ENCODE data around the gene ZFPL1.

Gene ZFPL1

DNA sequence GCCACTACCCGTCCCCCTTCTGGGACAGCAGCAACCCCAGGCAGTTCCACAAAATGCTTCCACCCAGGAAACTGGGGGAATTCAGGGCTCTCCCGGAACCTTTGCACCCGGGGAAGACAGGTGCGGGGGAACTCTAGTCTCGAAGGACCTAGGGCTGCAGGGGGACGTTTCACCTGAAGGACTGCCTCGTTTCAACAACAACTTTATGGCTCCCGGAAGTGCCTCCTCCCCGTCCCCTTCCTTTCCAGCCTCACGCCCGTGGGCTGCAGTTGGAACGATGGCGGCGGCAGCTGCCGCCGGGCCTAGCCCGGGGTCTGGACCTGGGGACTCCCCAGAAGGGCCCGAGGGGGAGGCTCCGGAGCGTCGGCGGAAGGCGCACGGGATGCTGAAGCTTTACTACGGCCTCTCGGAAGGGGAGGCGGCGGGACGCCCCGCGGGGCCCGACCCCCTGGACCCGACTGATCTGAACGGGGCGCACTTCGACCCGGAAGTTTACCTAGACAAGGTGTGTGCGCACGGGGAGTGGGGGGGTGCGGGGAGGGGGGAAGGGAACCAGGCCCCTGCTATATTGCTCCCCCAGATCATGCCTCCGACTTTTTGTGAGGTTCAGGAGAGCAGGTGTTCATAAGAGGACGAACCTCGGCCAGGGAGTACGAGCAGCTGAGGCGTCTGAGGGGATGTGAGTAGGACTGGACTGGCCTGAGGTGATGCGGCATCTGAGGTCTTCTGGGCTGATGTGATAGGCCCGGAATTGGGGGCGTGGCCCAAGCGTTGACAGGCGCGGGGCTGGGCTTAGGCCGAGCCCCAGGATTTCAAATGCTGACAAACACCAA is 12.2 kb downstream of the ZFPL1 start, which contains the start of gene VPS51:
TSS of gene VPS51 (plus strand) at position 241 of the 833 bp plus-strand sequence. CDS start at position 278, 37 bp downstream.
- DNase-seq: peak; percentile 21 to 88 (median 78)

DNA sequence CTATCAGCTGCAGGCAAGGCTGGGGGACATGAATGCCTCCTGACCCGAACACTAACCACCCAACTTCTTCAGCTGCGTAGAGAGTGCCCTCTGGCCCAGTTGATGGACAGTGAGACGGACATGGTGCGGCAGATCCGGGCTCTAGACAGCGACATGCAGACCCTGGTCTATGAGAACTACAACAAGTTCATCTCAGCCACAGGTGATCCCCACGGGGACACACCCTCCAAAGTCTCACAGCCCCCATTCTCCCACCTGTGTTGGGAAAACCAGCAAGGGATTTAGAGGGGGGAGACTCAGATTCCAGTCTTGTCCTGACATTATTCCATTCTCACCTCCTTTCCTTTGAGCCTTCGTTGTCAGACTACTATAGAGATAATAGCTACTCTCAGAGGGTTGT is 12.9 kb downstream of the ZFPL1 start:
- DNase-seq: no peak

DNA sequence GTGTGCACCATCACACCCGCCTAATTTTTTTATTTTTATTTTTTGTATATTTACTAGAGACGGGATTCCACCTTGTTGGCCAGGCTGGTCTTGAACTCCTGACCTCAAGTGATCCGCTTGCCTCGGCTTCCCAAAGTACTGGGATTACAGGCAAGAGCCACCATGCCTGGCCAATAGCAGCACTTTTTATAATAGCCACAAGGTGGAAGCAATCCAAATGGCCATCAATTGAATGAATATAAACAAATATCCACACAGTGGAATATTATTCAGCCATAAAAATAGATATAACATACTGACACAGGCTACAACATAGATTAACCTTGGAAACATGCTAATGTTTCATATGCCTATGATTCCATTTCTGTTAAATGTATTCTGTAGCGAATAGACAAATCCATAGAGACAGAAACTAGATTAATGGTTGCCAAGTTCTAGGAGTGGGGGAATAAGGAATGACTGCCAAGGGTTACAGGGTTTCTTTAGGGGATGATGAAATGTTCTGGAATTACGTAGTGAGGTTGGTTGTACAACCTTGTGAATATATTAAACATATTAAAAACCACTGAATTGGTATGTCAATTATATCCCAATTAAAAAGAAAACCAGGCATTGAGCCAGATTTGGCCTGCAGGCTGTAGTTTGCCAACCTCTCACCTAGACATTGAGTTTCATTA is 16.8 kb downstream of the ZFPL1 start:
- DNase-seq: no peak

DNA sequence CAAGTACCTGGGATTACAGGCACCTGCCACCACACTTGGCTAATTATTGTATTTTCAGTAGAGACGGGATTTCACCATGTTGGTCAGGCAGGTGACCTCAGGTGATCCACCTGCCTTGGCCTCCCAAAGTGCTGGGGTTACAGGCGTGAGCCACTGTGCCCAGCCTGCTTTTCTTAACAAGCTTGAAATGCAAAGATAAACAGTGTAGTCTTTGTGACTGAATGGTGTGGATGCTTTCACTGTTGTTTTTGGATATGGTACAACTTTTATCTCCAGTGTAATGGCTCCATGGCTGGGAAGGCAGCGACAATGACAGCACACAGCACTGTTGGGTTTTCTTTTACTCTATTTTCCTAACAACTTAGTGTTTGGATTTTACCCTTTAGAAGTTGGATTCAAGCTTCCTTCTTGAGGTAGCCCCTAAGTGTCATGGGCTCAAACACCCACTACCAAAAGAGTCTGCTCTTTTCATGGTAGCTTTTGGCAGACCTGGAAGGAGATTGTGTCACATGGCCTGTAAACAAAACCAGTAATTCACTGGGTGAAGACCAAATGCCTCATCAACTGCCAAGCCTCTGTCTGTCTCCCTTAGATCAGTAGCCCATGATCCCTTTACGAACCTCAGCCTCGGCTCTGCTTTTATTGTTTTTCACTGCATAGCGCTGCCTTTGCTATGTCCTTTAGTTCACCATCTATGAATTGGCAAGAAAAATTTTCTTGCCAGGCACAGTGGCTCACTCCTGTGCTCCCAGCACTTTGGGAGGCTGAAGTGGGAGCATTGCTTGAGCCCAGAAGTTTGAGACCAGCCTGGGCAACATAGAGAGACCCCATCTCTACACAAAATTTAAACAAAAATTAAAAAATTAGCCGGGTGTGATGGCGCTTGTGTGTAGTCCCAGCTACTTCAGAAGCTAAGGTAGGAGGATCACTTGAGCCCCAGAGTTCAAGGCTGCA is 18.4 kb downstream of the ZFPL1 start:
- DNase-seq: peak in 7 of 14 donors; percentile 17 to 60 (median 46)

DNA sequence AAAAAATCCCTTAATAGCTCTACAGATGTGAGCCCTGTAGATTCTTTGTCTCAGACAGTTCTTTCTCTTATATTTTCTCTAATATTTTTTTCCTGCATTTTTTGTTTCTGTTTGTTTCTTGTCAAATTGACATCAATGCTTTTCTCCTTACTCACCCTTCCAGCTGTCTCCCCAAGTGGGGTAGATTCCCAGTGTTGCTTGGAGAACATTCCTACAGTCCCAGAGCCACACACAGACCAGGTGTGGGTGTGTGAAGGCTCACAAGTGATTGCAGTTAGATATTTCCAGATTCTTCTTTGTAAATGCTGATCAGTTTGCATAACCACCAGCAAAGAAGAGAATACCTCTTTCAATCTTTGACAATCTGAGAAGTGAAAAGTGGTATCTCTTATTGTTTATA is 19.5 kb downstream of the ZFPL1 start:
- DNase-seq: no peak

DNA sequence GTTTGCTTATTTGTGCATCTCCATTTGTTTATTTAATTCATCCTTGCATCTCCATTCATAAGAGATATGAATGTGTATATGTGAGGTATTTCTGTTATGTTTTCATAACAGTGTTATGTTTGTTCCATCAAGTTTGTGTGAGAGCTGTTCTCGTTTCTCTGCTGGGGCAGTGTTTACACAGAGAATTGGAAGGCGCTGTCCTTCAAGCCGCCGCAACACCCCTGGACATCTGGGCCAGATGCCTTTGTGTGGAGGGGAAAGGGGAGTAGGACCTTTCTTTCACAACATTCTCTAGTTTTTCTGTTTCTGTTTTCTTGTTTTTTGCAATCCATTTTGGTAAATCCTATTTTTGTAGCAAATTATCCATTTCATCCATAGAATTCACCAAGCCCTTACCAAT is 20.6 kb downstream of the ZFPL1 start:
- no peak for DNase-seq

DNA sequence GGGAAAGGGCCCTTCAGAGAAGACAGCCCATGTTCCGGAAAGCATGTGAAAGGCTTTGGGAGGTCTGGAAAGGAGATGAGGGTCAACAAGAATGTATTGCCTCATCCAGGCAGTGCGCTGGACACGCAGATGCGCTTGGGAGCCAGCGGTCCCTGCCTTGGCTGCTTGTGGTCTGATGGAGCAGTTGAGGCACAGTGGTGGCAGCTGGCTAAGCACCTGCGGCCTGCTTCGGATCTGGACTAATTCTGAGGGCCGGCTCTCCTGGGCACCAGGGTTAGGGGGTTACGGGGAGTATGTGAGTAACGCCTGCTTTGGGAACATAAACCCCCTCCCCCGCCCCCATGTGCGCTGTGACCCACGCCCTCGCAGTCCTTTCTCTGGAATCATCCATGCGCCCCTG is 23.1 kb downstream of the ZFPL1 start:
- no peak for DNase-seq

DNA sequence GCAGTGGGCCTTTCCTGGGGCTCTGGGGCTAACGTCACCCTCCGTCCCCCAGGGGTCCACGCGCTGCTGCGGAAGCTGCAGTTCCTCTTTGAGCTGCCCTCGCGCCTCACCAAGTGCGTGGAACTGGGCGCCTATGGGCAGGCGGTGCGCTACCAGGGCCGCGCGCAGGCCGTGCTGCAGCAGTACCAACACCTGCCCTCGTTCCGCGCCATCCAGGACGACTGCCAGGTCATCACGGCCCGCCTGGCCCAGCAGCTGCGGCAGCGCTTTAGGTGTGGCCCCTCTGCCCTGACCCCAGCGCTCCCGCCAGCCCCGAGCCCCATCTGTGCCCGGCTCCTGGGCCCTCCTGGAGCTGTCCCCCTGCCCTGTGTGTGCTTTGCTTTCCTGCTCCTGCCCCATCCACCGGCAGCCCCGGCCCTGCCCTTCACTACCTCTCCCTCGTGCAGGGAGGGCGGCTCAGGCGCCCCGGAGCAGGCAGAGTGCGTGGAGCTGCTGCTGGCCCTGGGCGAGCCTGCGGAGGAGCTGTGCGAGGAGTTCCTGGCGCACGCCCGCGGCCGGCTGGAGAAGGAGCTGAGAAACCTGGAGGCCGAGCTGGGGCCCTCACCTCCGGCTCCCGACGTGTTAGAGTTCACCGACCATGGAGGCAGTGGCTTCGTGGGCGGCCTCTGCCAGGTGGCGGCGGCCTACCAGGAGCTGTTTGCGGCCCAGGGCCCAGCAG is 23.9 kb downstream of the ZFPL1 start:
- no peak for DNase-seq

DNA sequence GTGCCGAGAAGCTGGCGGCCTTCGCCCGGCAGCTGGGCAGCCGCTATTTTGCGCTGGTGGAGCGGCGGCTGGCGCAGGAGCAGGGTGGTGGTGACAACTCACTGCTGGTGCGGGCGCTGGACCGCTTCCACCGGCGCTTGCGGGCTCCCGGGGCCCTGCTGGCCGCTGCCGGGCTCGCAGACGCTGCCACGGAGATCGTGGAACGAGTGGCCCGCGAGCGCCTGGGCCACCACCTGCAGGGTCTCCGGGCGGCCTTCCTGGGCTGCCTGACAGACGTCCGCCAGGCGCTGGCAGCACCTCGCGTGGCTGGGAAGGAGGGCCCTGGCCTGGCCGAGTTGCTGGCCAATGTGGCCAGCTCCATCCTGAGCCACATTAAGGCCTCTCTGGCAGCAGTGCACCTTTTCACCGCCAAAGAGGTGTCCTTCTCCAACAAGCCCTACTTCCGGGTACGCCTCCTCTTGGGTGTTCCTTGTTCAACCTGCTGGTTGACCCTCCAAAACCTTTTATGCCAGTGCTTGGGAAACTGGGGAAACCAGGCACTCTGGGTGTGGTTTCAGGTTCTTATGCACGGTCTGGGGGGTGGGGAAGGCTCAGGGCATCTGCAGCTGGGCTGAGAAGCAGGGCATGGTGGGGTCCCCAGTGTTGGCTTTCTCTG is 24.6 kb downstream of the ZFPL1 start:
- DNase-seq: no peak

DNA sequence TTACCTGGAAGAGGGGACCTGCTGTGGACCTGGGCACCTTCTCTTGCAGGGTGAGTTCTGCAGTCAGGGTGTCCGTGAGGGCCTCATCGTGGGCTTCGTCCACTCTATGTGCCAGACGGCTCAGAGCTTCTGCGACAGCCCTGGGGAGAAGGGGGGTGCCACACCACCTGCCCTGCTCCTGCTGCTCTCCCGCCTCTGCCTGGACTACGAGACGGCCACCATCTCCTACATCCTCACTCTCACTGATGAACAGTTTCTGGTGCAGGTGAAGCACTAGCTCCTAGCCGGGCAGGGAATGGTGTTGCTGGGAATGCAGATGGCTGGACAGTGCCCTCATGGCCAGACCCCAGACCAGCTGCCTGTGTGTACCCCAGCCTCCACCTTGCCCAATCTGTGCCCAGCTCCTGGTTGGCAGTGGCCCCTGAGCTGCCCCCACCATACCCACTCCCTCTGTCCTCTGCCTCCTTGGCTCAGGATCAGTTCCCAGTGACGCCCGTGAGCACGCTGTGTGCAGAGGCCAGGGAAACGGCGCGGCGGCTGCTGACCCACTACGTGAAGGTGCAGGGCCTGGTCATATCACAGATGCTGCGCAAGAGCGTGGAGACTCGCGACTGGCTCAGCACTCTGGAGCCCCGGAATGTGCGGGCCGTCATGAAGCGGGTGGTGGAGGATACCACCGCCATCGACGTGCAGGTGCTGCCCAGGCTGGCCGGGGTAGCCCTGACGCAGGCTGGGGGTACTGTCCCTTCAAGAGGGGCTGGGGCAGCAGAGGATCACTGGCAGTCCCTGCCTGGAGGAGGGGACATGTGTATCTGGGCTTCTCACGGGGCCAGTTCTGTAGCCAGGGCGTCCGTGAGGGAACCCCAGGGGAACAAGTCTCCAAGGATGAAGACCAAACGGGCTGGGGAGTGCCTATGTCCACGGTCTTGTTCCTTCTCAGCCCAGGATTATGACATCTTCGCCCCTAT is 25.5 kb downstream of the ZFPL1 start:
- DNase-seq: no peak

DNA sequence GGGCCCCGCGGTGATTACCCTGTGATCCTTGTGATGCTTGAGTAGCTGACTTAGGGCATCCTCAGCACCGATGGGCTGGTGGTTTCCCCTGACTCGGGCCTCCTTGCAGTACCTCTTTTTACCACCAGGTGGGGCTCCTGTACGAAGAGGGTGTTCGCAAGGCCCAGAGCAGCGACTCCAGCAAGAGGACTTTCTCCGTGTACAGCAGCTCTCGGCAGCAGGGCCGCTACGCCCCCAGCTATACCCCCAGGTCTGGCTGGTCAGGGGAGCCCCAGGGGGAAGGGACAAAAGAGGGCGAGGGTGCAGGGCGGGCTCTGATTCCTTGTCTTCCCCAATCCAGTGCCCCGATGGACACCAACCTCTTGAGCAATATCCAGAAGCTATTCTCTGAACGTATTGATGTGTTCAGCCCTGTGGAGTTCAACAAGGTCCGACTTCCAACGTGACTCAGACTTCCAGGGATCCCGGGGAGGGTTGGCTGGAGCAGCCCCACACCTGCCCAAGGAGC is 26.4 kb downstream of the ZFPL1 start:
- peak; percentile 38 to 87 (median 73) for DNase-seq

DNA sequence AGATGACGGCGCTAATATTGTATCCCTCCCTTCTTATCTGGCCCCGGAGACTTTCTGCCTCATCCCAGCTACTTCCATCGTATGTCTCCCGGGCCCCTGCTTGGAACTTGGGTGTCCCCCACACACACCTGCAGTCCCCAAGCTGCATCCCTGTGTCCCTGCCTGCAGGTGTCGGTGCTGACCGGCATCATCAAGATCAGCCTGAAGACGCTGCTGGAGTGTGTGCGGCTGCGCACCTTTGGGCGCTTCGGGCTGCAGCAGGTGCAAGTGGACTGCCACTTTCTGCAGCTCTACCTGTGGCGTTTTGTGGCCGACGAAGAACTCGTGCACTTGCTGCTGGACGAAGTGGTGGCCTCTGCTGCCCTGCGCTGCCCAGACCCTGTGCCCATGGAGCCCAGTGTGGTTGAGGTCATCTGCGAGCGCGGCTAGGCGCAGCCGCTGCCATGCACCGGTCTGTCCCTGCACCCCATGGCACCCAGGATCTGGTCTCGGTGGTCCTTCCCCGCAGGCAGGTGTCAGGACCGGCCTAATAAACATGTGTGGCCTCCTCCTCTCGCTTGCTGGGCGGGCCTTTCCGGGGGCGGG is 27.2 kb downstream of the ZFPL1 start:
- no peak for DNase-seq

DNA sequence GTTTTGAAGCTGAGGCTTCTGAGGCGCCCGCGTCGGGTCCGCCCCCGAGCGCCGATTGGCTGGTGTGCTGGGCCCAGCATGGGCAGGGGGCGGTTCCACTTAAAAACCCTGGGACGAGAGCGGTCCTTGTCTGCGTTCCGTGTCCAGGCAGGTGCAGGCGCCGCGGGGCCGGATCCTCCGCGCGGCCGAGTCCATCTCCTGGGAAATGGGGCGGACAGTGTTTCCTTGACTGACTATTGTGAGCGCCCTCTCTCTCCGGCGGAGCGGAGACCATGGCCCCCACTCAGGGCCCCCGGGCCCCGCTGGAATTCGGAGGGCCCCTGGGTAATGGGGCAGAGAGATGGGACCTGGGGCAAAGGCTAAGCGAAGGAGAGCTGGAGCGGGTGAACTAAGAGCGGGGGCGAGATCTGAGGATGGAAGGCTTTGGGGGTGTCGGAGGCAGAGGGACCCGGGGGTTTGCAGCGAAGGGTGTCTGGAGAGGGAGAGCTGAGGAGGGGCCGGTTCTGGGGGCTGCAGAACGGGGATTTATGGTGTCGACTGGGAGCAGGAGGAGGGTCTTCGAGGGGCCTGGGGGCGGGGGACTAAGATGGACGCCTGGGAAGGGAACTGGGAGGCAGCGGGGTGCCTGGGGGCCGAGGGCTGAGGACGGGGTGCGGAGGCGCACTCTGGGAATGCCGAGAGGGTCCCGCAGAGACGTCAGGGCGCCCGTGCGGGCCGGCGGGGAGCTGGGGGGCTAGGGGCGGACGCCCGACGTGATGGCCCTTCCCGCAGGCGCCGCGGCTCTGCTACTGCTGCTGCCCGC is 27.9 kb downstream of the ZFPL1 start, which contains the start of gene TM7SF2:
TSS of gene TM7SF2 (plus strand) at position 129 of the 802 bp plus-strand sequence. CDS start at position 273, 144 bp downstream.
- DNase-seq: peak; percentile 43 to 97 (median 90)

DNA sequence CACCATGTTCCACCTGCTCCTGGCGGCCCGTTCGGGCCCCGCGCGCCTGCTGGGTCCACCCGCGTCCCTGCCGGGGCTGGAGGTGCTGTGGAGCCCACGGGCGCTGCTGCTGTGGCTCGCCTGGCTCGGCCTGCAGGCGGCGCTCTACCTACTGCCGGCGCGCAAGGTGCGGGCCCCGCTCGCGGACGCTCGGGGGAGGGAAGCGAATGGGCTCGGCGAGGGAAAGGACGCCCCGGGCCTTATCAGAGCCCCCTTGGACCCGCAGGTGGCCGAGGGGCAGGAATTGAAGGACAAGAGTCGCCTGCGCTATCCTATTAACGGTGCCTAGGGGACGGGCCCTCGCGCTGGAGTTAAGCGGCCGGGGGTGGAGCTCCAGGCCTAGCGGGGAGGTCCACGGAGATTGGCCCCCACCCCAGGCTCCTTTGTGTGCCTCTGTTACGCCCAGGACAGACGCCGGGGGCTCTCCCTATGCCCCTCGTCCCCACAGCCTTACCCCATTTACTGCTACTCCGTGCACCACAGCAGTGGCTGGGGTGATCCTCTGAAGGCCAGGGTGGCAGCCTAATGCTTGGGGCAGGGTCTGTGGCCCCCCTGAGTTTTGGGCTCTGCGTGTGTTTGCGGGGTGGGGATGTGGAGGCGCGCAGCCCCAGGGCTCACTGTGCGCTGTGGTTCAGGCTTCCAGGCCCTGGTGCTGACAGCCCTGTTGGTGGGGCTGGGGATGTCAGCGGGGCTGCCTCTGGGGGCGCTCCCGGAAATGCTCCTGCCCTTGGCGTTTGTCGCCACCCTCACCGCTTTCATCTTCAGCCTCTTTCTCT is 28.7 kb downstream of the ZFPL1 start:
- peak in 12 of 14 donors; percentile 12 to 68 (median 35) for DNase-seq

DNA sequence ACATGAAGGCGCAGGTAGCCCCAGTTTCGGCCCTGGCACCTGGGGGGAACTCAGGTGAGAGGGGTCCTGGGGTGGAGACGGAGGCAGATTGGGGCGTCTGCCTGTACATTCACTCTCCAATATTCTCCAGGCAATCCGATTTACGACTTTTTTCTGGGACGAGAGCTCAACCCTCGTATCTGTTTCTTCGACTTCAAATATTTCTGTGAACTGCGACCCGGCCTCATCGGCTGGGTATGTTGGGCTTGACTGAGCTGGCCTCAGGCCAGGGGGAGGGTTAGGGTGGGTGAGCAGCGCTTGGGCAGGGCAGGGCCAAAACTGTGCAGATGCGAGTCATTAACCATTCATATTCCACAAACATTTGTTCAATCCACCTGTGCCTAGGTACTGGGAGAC is 29.3 kb downstream of the ZFPL1 start:
- no peak for DNase-seq

DNA sequence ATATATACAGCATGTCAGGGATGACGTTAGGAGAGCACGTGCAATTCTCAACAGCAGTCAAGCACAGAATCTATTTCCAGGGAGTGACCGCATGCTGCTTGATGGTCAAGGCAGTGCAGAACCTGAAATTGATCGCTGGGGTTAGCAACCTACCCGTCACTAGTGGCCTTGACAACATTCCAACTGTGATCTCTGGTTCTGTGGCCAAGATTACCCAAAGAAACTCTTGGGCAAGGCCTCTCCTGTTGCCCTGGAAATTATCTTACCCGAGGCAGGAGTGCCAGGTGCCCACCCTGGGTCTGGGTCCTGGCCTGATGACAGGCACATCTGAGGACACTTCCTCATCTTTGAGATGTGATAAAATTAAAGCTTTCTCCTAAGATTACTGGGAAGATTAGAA is 29.8 kb downstream of the ZFPL1 start:
- DNase-seq: no peak

DNA sequence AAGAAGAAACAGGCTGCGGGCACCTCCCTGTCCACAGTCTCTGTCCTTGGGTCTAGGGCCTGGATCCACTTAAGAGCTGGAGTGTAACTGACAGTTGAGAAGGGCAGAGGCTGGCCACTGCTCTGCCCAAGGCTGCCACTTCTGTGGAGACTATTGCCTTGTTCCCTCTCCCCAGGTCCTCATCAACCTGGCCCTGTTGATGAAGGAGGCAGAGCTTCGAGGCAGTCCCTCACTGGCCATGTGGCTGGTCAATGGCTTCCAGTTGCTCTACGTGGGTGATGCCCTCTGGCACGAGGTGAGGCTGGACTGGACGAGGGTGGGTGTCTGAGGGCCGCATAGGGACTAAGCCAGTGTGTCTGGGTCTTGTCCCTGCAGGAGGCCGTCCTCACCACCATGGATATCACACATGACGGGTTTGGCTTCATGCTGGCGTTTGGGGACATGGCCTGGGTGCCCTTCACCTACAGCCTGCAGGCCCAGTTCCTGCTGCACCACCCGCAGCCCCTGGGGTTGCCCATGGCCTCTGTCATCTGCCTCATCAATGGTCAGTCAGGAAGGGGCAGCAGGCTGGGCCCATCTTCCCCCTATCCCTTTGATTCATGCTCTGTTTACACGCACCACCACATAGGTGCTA is 30.6 kb downstream of the ZFPL1 start:
- no peak for DNase-seq

Data from C1 segment of cervical spinal cord (tissue), 14 donors.